ENCODE results near the gene EIF4G1. TPM values are rescaled to one million over a fixed set of nuclear protein-coding genes. Genes with fewer than 3 reads are reported as not detected.

EIF4G1 gene
- total and polyA plus RNA-seq, 2 of the 8 experiments (the other 6 are each of a cell fraction or from before 2014, with no cell fraction given): 318 to 473 TPM

DNA sequence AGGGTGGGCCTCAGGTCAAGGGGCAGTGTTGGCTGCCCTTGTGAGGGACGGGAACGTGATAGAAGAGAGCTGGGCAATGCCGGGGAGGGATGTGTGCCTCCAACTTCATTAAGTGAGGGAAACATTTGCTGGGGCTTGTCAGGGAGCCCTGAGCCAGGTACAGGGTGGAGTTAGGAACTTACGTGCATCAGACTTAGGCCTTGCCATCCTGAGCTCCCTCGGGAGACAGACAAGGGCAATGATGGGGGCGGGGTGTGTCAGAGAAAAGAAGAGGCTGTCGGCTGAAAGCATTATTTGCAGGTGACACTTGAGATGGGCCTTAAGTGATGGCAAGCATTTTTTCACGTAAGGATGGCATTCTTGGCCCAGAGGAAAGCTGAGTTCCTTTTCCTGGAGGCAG is 24.6 kb downstream of the EIF4G1 start:
- Histone ChIP-seq H2BK20ac (ENCODE audit: low read length) (no peak overlapping the region), H3K4me1 (replicated peaks in 1 of 4; ENCODE audit: control insufficient read depth in 3 of 4, insufficient read depth in 4 of 4, low read length in 3 of 4) (peaks cover 5 to 27% (median 18%) of the 10 kb centered on the region in 4 experiments), H2AFZ (ENCODE audit: low read length) (no peak overlapping the region), H2AK5ac (ENCODE audit: low read depth, low read length) (no peak overlapping the region), H4K91ac (replicated peaks; ENCODE audit: insufficient read length, low read length) (no peak overlapping the region), H3K27me3 (replicated peaks in 1 of 4; ENCODE audit: control insufficient read depth in 3 of 4, extremely low read depth in 1 of 4, insufficient read depth in 3 of 4, low read length in 3 of 4) (no peaks in the 10 kb centered on the region), H3K18ac (ENCODE audit: extremely low read depth, low read length) (no peak overlapping the region), H3K27ac (ENCODE audit: low read depth, low read length) (no peak overlapping the region), H3K4me2 (ENCODE audit: insufficient read depth in 1 of 2, low read depth in 2 of 2, low read length in 2 of 2) (peak overlapping the region; percentile 72 to 98), H3K79me1 (ENCODE audit: low read depth, low read length) (peaks cover 9% of the 10 kb centered on the region), H3K9ac (replicated peaks in 1 of 4; ENCODE audit: extremely low read depth in 1 of 4, low read depth in 3 of 4, low read length in 3 of 4) (peak overlapping the region in 2 of 4 experiments; percentile 34 to 53; a peak in 3 of 7 replicates), H3K23me2 (ENCODE audit: low read depth, low read length) (peaks cover 14% of the 10 kb centered on the region), H2BK15ac (ENCODE audit: low read length) (no peak overlapping the region), H2BK5ac (ENCODE audit: low read depth, low read length) (no peak overlapping the region), H4K8ac (ENCODE audit: extremely low read depth, insufficient read depth, low read length) (peak overlapping the region; percentile 81; the same call in 1 of the 2 replicates), H3K79me2 (ENCODE audit: control insufficient read depth in 1 of 2, insufficient read depth in 2 of 2, low read length in 2 of 2) (peaks cover 0 to 2% of the 10 kb centered on the region in 2 experiments; a peak in 1 of 4 replicates), H3K14ac (ENCODE audit: insufficient read length) (no peak overlapping the region), H3K4ac (replicated peaks; ENCODE audit: insufficient read length, low read depth, low read length) (no peak overlapping the region), H3K4me3 (ENCODE audit: extremely low read depth in 1 of 4, insufficient read depth in 2 of 4, low read depth in 3 of 4, low read length in 4 of 4) (peak overlapping the region in 3 of 4 experiments; percentile 12 to 50 (median 32); a peak in 4 of 8 replicates), H4K20me1 (replicated peaks in 1 of 2; ENCODE audit: control insufficient read depth in 1 of 2, insufficient read depth in 2 of 2, low read length in 2 of 2) (peaks cover 13 to 28% of the 10 kb centered on the region in 2 experiments), H3K56ac (replicated peaks; ENCODE audit: insufficient read length, low read depth, low read length) (no peak overlapping the region), H2BK12ac (ENCODE audit: low read depth, low read length) (no peak overlapping the region), H3K23ac (ENCODE audit: insufficient read length) (no peak overlapping the region), H2BK120ac (replicated peaks; ENCODE audit: low read depth, low read length) (no peak overlapping the region), H3K36me3 (ENCODE audit: control insufficient read depth in 2 of 4, insufficient read depth in 4 of 4, low read length in 3 of 4) (peaks cover 4 to 17% (median 11%) of the 10 kb centered on the region in 4 experiments; a peak in 7 of 8 replicates), H3K9me3 (ENCODE audit: insufficient read depth in 2 of 2, low read depth in 1 of 2, low read length in 1 of 2) (no peaks in the 10 kb centered on the region), H4K5ac (ENCODE audit: insufficient read length, low read depth, low read length) (no peak overlapping the region)
- POLR2A ChIA-PET (ENCODE audit: partially characterized antibody): interaction anchor here (0.8 to 3.6 kb wide), 12 partner anchors 9 to 156 kb away, joined by 3 to 30 read pairs (median 4); partner anchors contain the start of gene EIF4G1
- FAIRE-seq: no peak
- WGBS, 2 experiments (ENCODE audit: extremely low coverage in 1 of 2, insufficient coverage in 1 of 2, insufficient read length in 1 of 2, insufficient replicate concordance in 2 of 2, low coverage in 1 of 2, low lambda C conversion rate in 2 of 2, missing lambda C conversion rate in 1 of 2): 58% methylated on average over 8 of the region's 8 CpGs; no CpG with 5 or more reads in 1 of the 2 experiments
- CTCF ChIA-PET (ENCODE audit: partially characterized antibody): interaction anchor here (0.6 to 3.6 kb wide), 11 partner anchors 9 to 1367 kb away, joined by 3 to 16 read pairs (median 5); no protein-coding TSS in a partner anchor
- no peak for DNase-seq (ENCODE audit: low read depth in 1 of 2, low spot score in 2 of 2)
- no peak for TF ChIP-seq POLR2A (IDR thresholded peaks at IDR 0.05; ENCODE audit: control extremely low read depth in 1 of 2, low read depth in 2 of 2, low read length in 2 of 2)
- no peak for TF ChIP-seq KDM4A (IDR thresholded peaks at IDR 0.05; ENCODE audit: low read depth, low read length, severe bottlenecking)
- TF ChIP-seq RAD21 (IDR thresholded peaks at IDR 0.05 in 1 of 2, conservative IDR thresholded peaks at IDR 0.05 in 1 of 2; ENCODE audit: low read depth in 2 of 2, low read length in 2 of 2): no peak
- no peak for TF ChIP-seq TCF12 (IDR thresholded peaks at IDR 0.05; ENCODE audit: low read depth, low read length)
- TF ChIP-seq, protein P1, sequence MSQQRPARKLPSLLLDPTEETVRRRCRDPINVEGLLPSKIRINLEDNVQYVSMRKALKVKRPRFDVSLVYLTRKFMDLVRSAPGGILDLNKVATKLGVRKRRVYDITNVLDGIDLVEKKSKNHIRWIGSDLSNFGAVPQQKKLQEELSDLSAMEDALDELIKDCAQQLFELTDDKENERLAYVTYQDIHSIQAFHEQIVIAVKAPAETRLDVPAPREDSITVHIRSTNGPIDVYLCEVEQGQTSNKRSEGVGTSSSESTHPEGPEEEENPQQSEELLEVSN (IDR thresholded peaks at IDR 0.05): no peak
- no peak for TF ChIP-seq SIRT6 (IDR thresholded peaks at IDR 0.05; ENCODE audit: low read length)
- no peak for TF ChIP-seq CHD1 (IDR thresholded peaks at IDR 0.05; ENCODE audit: low read depth, low read length)
- no peak for TF ChIP-seq RBBP5 (IDR thresholded peaks at IDR 0.05; ENCODE audit: borderline replicate concordance, low read depth, low read length)
- TF ChIP-seq FOSL1 (IDR thresholded peaks at IDR 0.05; ENCODE audit: insufficient read depth, low read depth, low read length): no peak
- TF ChIP-seq SAP30 (IDR thresholded peaks at IDR 0.05; ENCODE audit: insufficient read depth, insufficient replicate concordance, low read length): no peak
- no peak for TF ChIP-seq HDAC6 (IDR thresholded peaks at IDR 0.05; ENCODE audit: low read depth, low read length)
- TF ChIP-seq BRCA1 (IDR thresholded peaks at IDR 0.05; ENCODE audit: low read depth, low read length): no peak
- TF ChIP-seq TAF1 (IDR thresholded peaks at IDR 0.05; ENCODE audit: low read depth, low read length): no peak

Measured in H1 (cell line).